Measurements from ENCODE around the gene RBP4. TPM values are rescaled to one million over a fixed set of nuclear protein-coding genes. Genes with fewer than 3 reads are reported as not detected.

The RBP4 gene
- total and polyA plus RNA-seq, 2 experiments from 2014 or later, result 0.86 TPM; not detected in 1

GRCh38 chr10:93622942-93623341 lies 21.9 kb upstream of the RBP4 start:
- H3K36me3 ChIP-seq, result no peaks in the 10 kb centered on the region
- no peak for DNase-seq (ENCODE audit: low read depth in 1 of 2, low spot score in 1 of 2)
- H3K27ac ChIP-seq, result no peak overlapping the region
- H3K4me1 ChIP-seq (ENCODE audit: low read depth), result no peaks in the 10 kb centered on the region
- H3K4me3 ChIP-seq, result no peak overlapping the region
- peaks cover 11% of the 10 kb centered on the region for H3K27me3 ChIP-seq
- H3K9me3 ChIP-seq (ENCODE audit: low read depth), result no peaks in the 10 kb centered on the region
- TF ChIP-seq, protein P1, sequence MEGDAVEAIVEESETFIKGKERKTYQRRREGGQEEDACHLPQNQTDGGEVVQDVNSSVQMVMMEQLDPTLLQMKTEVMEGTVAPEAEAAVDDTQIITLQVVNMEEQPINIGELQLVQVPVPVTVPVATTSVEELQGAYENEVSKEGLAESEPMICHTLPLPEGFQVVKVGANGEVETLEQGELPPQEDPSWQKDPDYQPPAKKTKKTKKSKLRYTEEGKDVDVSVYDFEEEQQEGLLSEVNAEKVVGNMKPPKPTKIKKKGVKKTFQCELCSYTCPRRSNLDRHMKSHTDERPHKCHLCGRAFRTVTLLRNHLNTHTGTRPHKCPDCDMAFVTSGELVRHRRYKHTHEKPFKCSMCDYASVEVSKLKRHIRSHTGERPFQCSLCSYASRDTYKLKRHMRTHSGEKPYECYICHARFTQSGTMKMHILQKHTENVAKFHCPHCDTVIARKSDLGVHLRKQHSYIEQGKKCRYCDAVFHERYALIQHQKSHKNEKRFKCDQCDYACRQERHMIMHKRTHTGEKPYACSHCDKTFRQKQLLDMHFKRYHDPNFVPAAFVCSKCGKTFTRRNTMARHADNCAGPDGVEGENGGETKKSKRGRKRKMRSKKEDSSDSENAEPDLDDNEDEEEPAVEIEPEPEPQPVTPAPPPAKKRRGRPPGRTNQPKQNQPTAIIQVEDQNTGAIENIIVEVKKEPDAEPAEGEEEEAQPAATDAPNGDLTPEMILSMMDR (IDR thresholded peaks at IDR 0.05; ENCODE audit: low read depth, low read length), result no peak

- TF ChIP-seq, protein P1 (IDR thresholded peaks at IDR 0.05; ENCODE audit: low read depth, low read length), result no peak
- no peaks in the 10 kb centered on the region for H3K4me1 ChIP-seq (ENCODE audit: low read depth)
These were observed 19.9 kb upstream of the RBP4 start for GRCh38 chr10:93620925-93621324.

GRCh38 chr10:93615576-93616235 lies 14.7 kb upstream of the RBP4 start:
- no peak for DNase-seq (ENCODE audit: low read depth in 1 of 2, low spot score in 1 of 2)
- no peak overlapping the region for H3K4me3 ChIP-seq
- H3K36me3 ChIP-seq, result no peaks in the 10 kb centered on the region
- H3K9me3 ChIP-seq (ENCODE audit: low read depth), result no peaks in the 10 kb centered on the region
- H3K4me1 ChIP-seq (ENCODE audit: low read depth), result no peaks in the 10 kb centered on the region
- H3K27me3 ChIP-seq, result peaks cover 5% of the 10 kb centered on the region
- H3K27ac ChIP-seq, result no peak overlapping the region
- TF ChIP-seq, protein P1 (IDR thresholded peaks at IDR 0.05; ENCODE audit: low read depth, low read length), result no peak

More at GRCh38 chr10:93620925-93621324, 19.9 kb upstream of the RBP4 start:
- Histone ChIP-seq H3K9me3 (ENCODE audit: low read depth) (no peaks in the 10 kb centered on the region), H3K27me3 (peaks cover 11% of the 10 kb centered on the region), H3K4me3 (no peak overlapping the region), H3K36me3 (no peaks in the 10 kb centered on the region), H3K27ac (no peak overlapping the region)
- DNase-seq (ENCODE audit: low read depth in 1 of 2, low spot score in 1 of 2), result no peak

GRCh38 chr10:93614101-93614825 lies 13.2 kb upstream of the RBP4 start:
- H3K4me1 ChIP-seq (ENCODE audit: low read depth), result no peaks in the 10 kb centered on the region
- no peak for DNase-seq (ENCODE audit: low read depth in 1 of 2, low spot score in 1 of 2)
- H3K27me3 ChIP-seq, result no peaks in the 10 kb centered on the region
- TF ChIP-seq, protein P1 (IDR thresholded peaks at IDR 0.05; ENCODE audit: low read depth, low read length), result no peak
- no peaks in the 10 kb centered on the region for H3K36me3 ChIP-seq
- H3K4me3 ChIP-seq, result no peak overlapping the region
- no peaks in the 10 kb centered on the region for H3K9me3 ChIP-seq (ENCODE audit: low read depth)
- no peak overlapping the region for H3K27ac ChIP-seq

- TF ChIP-seq, protein P1 (IDR thresholded peaks at IDR 0.05; ENCODE audit: low read depth, low read length), result no peak
These were observed 12.1 kb upstream of the RBP4 start for GRCh38 chr10:93613126-93613525.

More at GRCh38 chr10:93613126-93613525, 12.1 kb upstream of the RBP4 start:
- H3K27ac ChIP-seq, result no peak overlapping the region
- H3K9me3 ChIP-seq (ENCODE audit: low read depth), result no peaks in the 10 kb centered on the region
- H3K27me3 ChIP-seq, result no peaks in the 10 kb centered on the region
- no peak for DNase-seq (ENCODE audit: low read depth in 1 of 2, low spot score in 1 of 2)
- no peak overlapping the region for H3K4me3 ChIP-seq
- no peaks in the 10 kb centered on the region for H3K4me1 ChIP-seq (ENCODE audit: low read depth)
- H3K36me3 ChIP-seq, result no peaks in the 10 kb centered on the region
